ENCODE measurements around the gene CTNNAL1. TPM values are rescaled to one million over a fixed set of nuclear protein-coding genes. Genes with fewer than 3 reads are reported as not detected.

Gene CTNNAL1
- total and polyA plus RNA-seq, 5 donors: 61.1 to 105 (median 99.2) TPM

DNA sequence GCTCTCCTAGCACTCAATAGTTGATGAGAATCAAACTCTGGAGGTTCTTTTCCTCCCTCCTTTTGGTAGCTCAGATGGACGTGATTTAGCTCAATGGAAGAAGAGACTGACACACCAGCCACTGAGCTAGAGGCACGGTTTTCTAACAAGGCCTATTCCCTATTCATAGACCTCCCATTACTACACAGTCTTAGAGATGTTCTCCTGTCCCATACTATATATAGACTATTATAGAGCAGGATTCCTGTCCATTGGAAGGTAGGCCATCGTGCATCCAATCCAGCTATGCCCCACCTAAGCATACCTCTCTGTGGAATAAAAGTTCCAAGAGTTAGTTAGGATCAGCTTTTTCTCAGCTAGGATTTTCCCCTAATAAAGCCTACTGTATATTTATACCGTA is 30.3 kb upstream of the CTNNAL1 start:
- Histone ChIP-seq H3K9me3 (ENCODE audit: control insufficient read depth, low read length) (no peaks in the 10 kb centered on the region), H3K4me1 (ENCODE audit: control insufficient read depth, insufficient read depth, low read length) (no peaks in the 10 kb centered on the region), H3K27me3 (ENCODE audit: control insufficient read depth, insufficient read depth) (no peaks in the 10 kb centered on the region), H3K4me3 (ENCODE audit: low read length) (no peak overlapping the region), H3K27ac (ENCODE audit: low read length) (no peak overlapping the region)
- ATAC-seq: no peak
- WGBS: 97% methylated on average over 4 of the region's 4 CpGs
- intact Hi-C loops (cut with DNase I): no loop called here
- DNase-seq: no peak

DNA sequence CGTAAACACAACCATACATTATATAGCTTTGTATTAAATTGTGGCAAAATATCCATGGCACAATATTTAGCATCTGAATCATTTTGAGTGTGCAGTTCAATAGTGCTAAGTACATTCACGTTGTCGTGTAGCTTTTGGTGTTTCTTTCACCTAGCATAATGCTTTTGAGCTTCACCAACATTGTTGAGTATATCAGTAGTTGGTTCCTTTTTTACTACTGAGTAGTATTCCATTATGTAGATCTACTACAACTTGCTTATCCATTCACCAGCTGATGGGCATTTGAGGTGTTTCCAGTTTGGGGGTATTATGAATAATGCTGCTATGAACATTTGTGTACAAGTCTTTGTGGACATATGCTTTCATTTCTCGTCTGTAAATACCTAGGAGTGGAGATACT is 27.3 kb upstream of the CTNNAL1 start:
- Histone ChIP-seq H3K4me3 (ENCODE audit: low read length) (no peak overlapping the region), H3K27me3 (ENCODE audit: control insufficient read depth, insufficient read depth) (no peaks in the 10 kb centered on the region), H3K4me1 (ENCODE audit: control insufficient read depth, insufficient read depth, low read length) (peaks cover 5% of the 10 kb centered on the region), H3K9me3 (ENCODE audit: control insufficient read depth, low read length) (no peaks in the 10 kb centered on the region), H3K27ac (ENCODE audit: low read length) (no peak overlapping the region)
- ATAC-seq (no peak), DNase-seq (no peak)
- intact Hi-C loops (cut with DNase I): no loop called here
- WGBS: 98% methylated on average over 4 of the region's 4 CpGs

DNA sequence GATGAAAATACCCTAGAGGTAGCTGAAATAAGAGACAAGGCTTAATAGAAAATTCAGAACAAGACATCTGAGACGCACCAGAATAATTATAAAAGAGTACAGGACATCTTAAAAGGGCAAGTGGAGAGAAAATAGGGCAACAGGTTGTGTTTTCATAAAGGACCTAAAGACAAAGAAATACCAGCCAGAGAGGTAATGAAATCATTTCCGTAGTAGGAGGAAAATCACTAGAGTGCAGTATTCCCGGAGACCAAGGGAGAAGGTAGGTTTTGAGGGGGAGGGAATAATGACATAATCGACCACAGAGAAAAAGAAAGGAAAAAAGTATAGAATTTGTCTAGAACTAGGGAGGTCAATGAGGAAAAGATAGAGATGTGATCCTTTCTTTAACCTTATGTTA is 26.2 kb upstream of the CTNNAL1 start:
- H3K9me3 ChIP-seq (ENCODE audit: control insufficient read depth, low read length): no peaks in the 10 kb centered on the region
- intact Hi-C loops (cut with DNase I): no loop called here
- H3K4me1 ChIP-seq (ENCODE audit: control insufficient read depth, insufficient read depth, low read length): peaks cover 5% of the 10 kb centered on the region
- no peak for DNase-seq
- no peak overlapping the region for H3K27ac ChIP-seq (ENCODE audit: low read length)
- H3K27me3 ChIP-seq (ENCODE audit: control insufficient read depth, insufficient read depth): no peaks in the 10 kb centered on the region
- ATAC-seq: no peak
- 71% methylated on average over 4 of the region's 4 CpGs for WGBS
- no peak overlapping the region for H3K4me3 ChIP-seq (ENCODE audit: low read length)

DNA sequence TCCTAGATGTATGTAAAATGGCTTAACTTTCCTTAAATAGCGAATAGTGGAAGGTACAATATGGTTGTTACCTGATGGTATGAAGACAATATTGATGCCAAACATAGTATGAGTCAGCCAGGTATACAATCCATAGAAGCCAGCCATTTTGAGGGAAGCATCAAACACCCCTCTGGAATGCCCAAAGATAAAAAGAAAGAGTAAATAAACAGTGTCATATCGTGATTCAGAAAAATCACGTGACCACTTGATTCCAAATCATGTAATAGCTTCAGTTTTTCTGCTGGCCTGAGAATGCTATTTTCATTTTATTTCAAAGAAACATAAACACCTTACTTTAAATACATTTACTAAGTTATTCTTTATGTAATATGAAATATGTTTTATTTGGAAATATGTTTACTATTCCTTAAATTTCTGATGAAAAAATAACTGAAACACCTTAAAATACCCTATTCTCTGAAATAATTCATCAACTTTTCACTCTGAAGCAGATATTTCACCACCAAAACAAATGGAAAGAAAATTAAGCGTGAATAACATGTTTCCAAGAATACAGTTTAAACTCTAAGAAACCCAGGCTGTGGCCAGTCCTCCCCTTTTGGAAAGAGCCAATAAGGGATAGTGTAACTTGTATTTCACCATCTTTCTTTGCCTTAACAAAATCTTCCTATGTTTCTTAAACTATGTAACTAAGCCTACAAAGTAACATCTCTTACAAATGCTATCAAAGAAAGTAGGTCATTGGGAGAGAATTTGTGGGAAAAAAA is 24.8 kb upstream of the CTNNAL1 start:
- DNase-seq: no peak
- no peak for ATAC-seq
- 59% methylated on average over 4 of the region's 4 CpGs for WGBS
- Histone ChIP-seq H3K9me3 (ENCODE audit: control insufficient read depth, low read length) (no peaks in the 10 kb centered on the region), H3K27me3 (ENCODE audit: control insufficient read depth, insufficient read depth) (no peaks in the 10 kb centered on the region), H3K27ac (ENCODE audit: low read length) (no peak overlapping the region), H3K4me3 (ENCODE audit: low read length) (no peak overlapping the region), H3K4me1 (ENCODE audit: control insufficient read depth, insufficient read depth, low read length) (peaks cover 5% of the 10 kb centered on the region)
- intact Hi-C loops (cut with DNase I): no loop called here

DNA sequence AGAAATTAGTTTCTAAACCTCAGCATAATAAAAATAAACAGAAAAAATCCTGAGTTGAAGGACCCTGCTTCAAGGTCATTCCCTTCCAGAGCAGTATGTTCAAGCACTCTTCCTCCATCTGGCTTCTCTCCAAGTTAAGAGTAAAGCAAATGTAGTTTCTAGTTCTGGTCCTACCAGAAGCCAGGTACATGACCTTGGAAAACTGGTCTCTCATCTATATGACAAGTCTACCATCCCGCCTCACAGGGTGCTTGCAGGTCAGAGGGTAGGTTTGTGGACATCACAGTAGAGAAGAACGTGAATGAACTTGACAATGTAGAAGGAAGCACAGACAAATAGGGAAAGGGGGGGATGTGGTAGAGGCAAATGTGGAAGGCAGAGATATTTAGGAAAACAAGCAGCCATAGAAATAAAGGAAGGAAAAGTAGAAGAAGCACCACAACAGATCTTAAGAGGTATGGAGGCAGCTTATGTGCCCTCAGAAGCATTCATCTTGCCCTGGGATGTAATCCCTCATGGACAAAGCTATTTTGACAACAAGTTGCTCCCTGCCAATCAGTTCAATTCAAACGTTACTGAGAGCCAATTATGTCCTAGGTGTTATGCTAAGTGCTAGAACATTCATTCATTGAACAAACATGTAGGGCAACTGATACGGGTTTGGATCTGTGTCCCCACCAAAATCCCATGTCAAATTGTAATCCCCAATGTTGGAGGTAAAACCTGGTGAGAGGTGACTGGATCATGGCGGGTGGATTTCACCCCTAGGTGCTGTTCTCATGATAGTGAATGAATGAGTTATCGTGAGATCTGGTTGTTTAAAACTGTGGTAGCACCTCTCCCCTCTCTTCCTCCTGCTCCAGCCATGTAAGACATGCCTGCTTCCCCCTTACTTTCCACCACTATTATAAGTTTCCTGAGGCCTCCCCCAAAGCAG is 23.7 kb upstream of the CTNNAL1 start:
- Histone ChIP-seq H3K27ac (ENCODE audit: low read length) (peak overlapping the region; percentile 64), H3K27me3 (ENCODE audit: control insufficient read depth, insufficient read depth) (no peaks in the 10 kb centered on the region), H3K4me1 (ENCODE audit: control insufficient read depth, insufficient read depth, low read length) (peaks cover 5% of the 10 kb centered on the region), H3K4me3 (ENCODE audit: low read length) (no peak overlapping the region), H3K9me3 (ENCODE audit: control insufficient read depth, low read length) (no peaks in the 10 kb centered on the region)
- DNase-seq: no peak
- peak in 1 of 2 donors; percentile 15 for ATAC-seq
- intact Hi-C loops (cut with DNase I): no loop called here
- WGBS: 78% methylated on average over 6 of the region's 6 CpGs

DNA sequence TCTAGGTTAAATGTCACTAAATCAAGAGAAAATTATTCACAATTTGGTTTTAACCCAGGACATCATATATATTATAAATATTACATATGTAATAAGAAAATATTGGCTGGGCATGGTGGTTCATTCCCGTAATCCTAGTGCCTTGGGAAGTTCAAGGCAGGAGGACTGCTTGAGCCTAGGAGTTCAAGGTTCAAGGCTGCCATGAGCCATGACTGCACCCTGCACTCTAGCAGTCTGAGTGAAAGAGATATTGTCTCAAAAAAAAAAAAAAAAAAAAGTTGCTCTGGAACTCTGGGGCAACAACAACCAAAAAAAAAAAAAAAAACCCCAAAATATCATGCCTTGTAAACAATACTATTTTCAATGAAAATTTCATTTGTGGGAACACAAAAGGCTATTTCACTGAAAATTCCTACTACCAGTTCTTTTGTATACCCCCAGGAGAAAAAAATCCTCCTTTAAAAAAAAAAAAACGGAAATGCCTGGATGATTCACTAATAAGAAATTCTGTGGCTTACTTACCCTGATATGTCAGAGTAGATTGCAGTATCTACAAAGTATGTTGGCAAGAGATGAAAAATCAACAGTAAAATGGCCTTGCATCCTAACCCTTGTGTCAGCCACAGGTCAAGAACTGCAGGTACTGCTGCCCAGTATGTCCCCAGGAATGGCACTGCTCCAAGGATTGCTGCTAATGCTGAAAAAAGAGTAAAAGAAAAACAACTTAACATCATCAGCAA is 22.6 kb upstream of the CTNNAL1 start:
- WGBS: 43% methylated on average over 2 of the region's 2 CpGs
- Histone ChIP-seq H3K9me3 (ENCODE audit: control insufficient read depth, low read length) (no peaks in the 10 kb centered on the region), H3K4me3 (ENCODE audit: low read length) (no peak overlapping the region), H3K27me3 (ENCODE audit: control insufficient read depth, insufficient read depth) (no peaks in the 10 kb centered on the region), H3K27ac (ENCODE audit: low read length) (peak overlapping the region; percentile 75), H3K4me1 (ENCODE audit: control insufficient read depth, insufficient read depth, low read length) (peaks cover 5% of the 10 kb centered on the region)
- intact Hi-C loops (cut with DNase I): no loop called here
- DNase-seq (peak in 2 of 3 donors; percentile 28 to 69), ATAC-seq (peak; percentile 87 to 88)

DNA sequence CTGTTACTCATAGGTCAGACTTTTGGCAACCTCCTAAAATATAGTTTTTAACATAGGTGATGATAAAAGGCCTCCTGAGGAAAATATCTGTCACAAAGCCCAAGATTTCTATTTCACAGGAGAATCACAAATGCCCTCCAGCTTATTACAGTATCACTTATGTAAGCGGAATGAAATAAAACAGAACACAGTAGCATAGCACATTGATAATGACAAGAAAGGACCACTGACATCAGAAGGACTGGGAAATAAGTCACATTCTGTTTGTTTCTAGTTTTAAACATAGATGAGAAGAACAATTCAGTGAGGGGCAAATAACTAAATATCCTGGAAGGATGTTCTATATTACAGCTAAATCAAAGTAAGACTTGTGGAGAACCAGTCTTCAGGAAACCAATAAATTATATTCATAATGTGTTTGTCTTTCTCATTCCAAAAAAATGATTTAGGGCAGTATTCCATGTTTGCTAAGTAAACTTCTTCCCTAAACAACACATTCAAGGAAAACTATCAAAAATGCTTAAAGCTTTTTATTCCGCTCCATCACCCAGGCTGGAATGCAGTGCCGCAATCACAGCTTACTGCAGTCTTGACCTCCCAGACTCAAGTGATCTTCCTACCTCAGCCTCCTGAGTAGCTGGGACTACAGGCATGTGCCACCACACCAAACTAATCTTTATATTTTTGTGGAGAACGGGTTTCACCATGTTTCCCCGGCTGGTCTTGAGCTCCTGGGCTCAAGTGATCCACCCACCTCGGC is 20.8 kb upstream of the CTNNAL1 start:
- WGBS: 96% methylated on average over 6 of the region's 6 CpGs
- Histone ChIP-seq H3K4me1 (ENCODE audit: control insufficient read depth, insufficient read depth, low read length) (peaks cover 5% of the 10 kb centered on the region), H3K27ac (ENCODE audit: low read length) (no peak overlapping the region), H3K27me3 (ENCODE audit: control insufficient read depth, insufficient read depth) (no peaks in the 10 kb centered on the region), H3K9me3 (ENCODE audit: control insufficient read depth, low read length) (no peaks in the 10 kb centered on the region), H3K4me3 (ENCODE audit: low read length) (no peak overlapping the region)
- no peak for DNase-seq
- ATAC-seq: no peak
- intact Hi-C loops (cut with DNase I): no loop called here

DNA sequence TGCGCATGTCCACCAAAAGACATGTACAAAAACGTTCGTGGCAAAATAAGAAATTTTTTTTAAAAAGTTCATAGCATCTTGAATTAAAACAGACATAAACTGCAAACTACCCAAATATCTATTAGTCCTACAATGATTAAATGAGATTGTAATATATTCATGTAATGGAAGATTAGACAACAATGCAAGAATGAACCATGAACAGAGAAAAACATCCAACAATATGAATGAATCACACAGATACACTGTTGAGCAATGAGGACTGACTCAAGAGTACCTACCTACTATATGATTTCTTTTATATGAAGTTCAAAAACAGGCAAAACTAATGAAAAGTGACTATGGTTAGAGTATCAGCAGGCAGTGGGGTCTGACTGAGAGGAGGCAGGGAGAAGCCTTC is 17.9 kb upstream of the CTNNAL1 start:
- Histone ChIP-seq H3K27me3 (ENCODE audit: control insufficient read depth, insufficient read depth) (no peaks in the 10 kb centered on the region), H3K4me3 (ENCODE audit: low read length) (no peak overlapping the region), H3K9me3 (ENCODE audit: control insufficient read depth, low read length) (no peaks in the 10 kb centered on the region), H3K4me1 (ENCODE audit: control insufficient read depth, insufficient read depth, low read length) (peaks cover 8% of the 10 kb centered on the region), H3K27ac (ENCODE audit: low read length) (no peak overlapping the region)
- DNase-seq (no peak), ATAC-seq (no peak)
- 89% methylated on average over 3 of the region's 3 CpGs for WGBS
- intact Hi-C loops (cut with DNase I): no loop called here

DNA sequence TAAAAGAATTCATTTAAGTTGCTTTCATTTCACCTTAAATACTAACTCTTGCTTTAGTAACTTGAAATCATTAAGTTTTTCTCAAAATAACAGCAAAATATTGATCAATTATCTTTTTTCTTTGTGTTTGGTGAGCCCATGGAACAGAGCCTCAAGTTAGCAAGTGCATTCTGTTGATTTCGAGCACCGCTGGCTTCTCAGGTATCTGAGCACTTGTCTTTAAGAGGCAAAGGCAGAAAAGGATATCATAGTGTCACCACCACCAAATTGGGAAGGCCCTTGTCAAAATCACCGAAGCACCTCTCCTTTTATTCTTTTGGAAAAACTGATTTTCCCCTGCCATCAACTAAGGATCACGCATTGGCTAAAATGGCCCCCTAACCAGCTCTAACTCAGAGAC is 17.1 kb upstream of the CTNNAL1 start:
- Histone ChIP-seq H3K27me3 (ENCODE audit: control insufficient read depth, insufficient read depth) (no peaks in the 10 kb centered on the region), H3K27ac (ENCODE audit: low read length) (no peak overlapping the region), H3K4me3 (ENCODE audit: low read length) (no peak overlapping the region), H3K9me3 (ENCODE audit: control insufficient read depth, low read length) (no peaks in the 10 kb centered on the region), H3K4me1 (ENCODE audit: control insufficient read depth, insufficient read depth, low read length) (peaks cover 8% of the 10 kb centered on the region)
- DNase-seq: no peak
- 68% methylated on average over 4 of the region's 4 CpGs for WGBS
- intact Hi-C loops (cut with DNase I): no loop called here
- no peak for ATAC-seq

DNA sequence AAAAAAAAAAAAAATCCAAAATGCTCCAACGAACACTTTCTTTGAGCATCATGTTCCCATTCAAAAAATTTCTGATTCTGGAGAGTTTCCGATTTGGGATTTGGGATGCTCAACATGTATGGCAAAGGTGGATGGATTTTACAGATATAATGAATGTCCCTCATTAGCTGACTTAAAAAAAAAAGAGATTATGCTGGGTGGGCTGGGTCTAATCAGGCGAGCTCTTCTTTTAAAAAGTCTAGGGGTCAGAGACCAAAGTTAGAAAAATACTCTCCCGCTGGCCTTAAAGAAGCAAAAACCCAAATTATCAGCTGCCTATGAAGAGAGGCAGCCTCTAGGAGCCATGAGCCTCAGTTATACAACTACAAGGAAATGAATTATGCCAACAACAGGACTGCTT is 15.2 kb upstream of the CTNNAL1 start:
- intact Hi-C loops (cut with DNase I): no loop called here
- DNase-seq (no peak), ATAC-seq (no peak)
- 95% methylated on average over 4 of the region's 4 CpGs for WGBS
- Histone ChIP-seq H3K27me3 (ENCODE audit: control insufficient read depth, insufficient read depth) (no peaks in the 10 kb centered on the region), H3K9me3 (ENCODE audit: control insufficient read depth, low read length) (no peaks in the 10 kb centered on the region), H3K4me3 (ENCODE audit: low read length) (no peak overlapping the region), H3K4me1 (ENCODE audit: control insufficient read depth, insufficient read depth, low read length) (peaks cover 8% of the 10 kb centered on the region), H3K27ac (ENCODE audit: low read length) (no peak overlapping the region)

All from right cardiac atrium (tissue), 5 donors.